NCI-H187 (cell line): ENCODE data around the gene GABRB2.
"Not testable (repeated sequence)": the region's sequence is repeated elsewhere in the genome, so short reads cannot be mapped to it uniquely, and the experiment has no call there.

ENCODE experiments used
- DNase-seq, 2 experiments: peaks; one replicate each; lab custom pipeline; 2025; lab: John Stamatoyannopoulos, UW

Gene GABRB2

GRCh38 chr5:161546470-161547301 lies at the start of gene GABRB2:
GABRB2 (minus strand) TSS chr5:161546725; CDS start chr5:161546643, 82 bp downstream.
- DNase-seq = peak; percentile 25 to 45

DNA sequence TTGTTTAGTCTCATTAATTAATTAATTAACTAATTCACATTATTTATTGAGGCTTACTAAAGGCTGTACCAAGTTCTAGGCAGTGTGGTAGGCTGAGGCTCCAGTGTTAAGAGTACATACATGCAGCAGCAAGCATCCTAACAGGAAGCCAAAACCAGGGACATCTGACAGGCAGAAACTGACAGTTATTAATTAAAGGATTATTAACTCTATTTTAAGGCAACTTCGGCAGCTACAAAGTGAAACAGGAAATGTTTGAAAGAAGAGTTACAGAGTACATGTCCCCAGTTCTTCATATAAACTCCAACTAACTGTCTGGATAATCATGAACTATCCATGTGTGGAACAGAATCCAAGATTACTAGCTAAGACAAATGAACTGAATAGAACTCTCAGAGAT lies 39.3 kb upstream of the GABRB2 start:
- DNase-seq = no peak

DNA sequence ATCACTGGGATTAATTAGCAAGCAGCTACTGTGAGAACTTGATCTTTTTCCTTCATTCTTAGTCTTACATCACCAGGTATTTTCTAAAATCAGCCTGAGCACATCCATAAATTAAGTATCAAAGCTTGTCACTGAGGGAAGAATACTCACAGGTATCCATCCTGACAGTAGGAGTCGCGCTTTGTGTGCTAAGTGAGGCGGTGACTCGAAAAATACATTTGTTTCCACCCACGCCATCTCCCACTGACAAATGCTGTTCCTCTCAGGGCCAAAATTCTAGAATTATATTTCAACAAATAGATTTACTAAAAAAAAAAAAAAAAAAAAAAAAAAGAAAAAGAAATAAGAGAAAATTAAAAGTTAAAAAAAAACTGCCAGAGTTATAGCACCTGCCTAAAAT lies 34.1 kb upstream of the GABRB2 start:
- DNase-seq = no peak

GRCh38 chr5:161572914-161573313 lies 26.4 kb upstream of the GABRB2 start:
- no peak for DNase-seq

- DNase-seq = no peak
Observed at GRCh38 chr5:161566081-161566480, 19.6 kb upstream of the GABRB2 start.

GRCh38 chr5:161562446-161562845 lies 15.9 kb upstream of the GABRB2 start:
- DNase-seq = no peak

GRCh38 chr5:161549106-161549505 lies 2.6 kb upstream of the GABRB2 start:
- no peak for DNase-seq

DNA sequence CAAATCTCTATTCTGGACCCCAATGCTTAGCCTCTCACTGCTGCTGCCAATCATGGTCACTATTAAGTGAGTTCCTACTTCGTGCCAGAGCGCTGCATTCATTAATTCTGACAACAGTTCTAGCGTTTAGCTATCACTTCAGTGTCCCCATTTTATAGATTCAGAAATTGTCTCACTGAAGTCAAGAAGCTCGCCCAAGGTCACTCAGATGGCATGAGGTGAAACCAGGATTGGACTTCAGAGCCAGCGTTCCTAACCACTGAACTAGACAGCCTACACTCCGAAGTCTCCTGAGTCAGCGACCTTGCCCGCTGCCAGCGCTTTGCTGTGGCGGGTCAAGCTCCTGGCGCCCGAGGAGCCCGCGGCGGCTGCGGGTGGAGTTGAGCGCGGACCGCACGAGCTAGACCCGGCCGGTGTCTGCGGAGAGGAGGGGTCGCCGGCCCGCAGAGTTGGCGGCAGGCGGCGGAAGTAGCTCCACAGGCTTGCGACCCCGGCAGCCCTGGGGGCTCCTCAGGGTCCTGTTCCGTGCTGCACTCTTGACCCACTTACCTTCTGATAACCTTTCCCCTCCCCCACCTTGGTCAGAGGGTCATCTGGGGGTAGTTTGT lies 2.1 kb upstream of the GABRB2 start:
- DNase-seq = peak in 1 of 2 experiments; percentile 22

GRCh38 chr5:161547738-161548486 lies 1.4 kb upstream of the GABRB2 start:
- DNase-seq = peak; percentile 18 to 33

DNA sequence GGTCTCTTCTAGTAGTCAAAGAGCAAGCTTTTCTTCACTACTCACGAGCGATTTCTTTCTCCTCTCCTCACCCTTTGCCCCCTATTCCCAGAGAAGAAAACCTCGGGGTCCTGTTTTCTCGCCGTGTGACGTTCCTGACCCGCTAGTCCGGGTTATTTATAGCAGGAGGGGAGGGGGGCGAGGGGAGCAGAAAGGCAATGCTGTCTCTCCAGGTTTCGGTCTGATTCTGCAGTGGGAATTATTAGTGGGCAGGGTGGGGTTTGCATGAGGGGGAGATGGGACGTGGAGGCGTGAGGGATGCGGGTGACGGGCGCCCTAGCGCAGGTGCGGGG lies 847 bp upstream of the GABRB2 start:
- no peak for DNase-seq

DNA sequence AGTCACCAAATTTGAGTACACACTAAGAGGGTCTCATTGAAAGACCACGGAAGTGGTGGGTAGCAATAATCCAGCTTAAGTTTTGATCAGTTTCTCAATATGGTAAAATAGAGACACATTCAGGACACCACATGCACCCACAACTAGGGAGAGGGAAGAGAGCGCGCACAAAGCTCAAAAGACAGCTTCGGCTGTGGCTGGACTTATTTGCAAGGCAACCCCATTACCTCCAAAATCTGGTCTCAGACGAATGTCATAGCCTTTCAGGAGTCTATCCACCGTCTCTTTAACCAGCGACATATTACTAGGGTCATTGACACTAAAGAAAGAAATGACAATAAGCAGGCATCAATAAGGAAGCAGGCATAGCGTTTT lies 443 bp downstream of the GABRB2 start:
- DNase-seq = no peak

- DNase-seq = no peak
Observed at GRCh38 chr5:161545344-161546094, 1.0 kb downstream of the GABRB2 start.

- DNase-seq = peak; percentile 15 to 45
Observed at GRCh38 chr5:161544350-161544765, 2.2 kb downstream of the GABRB2 start.

GRCh38 chr5:161539016-161539415 lies 7.5 kb downstream of the GABRB2 start:
- no peak for DNase-seq

DNA sequence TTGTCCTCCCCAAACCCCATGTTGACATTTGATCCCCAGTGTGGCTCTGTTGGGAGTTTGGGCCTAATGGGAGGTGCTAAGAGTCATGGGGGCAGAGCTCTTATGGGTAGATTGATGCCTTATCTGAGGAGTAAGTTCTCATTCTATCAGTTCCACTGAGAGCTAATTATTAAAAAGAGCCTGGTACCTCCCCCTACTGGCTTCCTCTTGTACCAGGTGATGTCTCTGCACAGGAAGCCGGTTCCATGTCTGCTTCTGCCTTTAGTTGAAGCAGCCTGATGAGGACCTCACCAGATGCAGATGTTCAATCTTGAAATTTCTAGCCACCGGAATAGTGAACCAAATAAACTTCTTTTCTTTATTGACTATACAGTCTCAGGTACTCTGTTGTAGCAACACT lies 10.8 kb downstream of the GABRB2 start:
- no peak for DNase-seq

DNA sequence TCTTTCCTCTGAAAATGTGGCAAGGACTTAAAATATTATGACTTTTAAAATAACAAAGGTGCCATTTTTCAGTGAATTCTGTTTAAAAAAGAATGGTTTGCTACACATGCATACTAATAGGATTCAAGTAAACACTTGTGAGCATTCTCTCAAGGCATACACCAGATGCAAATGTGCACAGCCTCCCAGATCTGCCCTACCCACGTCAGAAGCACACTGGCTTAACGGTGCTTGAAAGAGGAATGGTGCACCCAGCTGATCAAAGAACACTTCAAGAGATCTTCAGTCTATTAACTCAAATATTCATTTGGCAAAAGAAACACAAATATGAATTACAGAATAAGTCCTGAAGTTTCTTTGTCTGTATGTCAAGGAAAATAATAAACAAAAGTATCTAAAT lies 15.8 kb downstream of the GABRB2 start:
- peak; percentile 4 to 54 for DNase-seq

- DNase-seq = no peak
Observed at GRCh38 chr5:161513942-161514341, 32.6 kb downstream of the GABRB2 start.

DNA sequence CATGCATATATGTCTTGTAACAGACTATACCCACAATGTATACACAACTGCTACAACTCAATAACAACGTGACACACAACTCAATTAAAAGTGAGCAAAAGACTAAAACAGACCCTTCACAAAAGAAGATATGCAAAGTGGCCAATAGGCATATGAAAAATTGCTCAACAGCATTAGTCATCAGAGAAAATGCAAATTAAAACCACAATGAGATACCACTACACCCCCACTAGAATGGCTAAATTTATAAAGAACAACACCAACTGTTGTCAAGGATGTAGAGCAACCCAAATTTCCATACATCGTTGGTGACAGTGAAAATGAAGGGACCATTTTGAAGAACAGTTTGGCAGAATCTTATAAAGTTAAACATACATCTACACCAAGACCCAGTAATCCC lies 38.9 kb downstream of the GABRB2 start:
- no peak for DNase-seq

DNA sequence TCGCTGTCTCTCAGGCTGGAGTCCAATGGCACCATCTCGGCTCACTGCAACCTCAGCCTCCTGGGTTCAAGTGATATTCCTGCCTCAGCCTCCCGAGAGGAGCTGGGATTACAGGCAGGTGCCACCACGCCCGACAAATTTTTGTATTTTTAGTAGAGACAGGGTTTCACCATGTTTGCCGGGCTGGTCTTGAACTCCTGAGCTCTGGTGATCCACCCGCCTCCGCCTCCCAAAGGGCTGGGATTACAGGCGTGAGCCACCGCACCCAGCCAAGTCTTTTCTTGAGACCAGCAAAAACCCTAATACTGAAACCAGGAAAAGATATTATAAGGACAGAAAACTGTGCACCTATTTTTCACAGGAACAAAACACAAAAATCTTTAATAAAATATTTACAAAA lies 41.4 kb downstream of the GABRB2 start:
- DNase-seq = not testable (repeated sequence)

- no peak for DNase-seq
Observed at GRCh38 chr5:161498531-161498930, 48.0 kb downstream of the GABRB2 start.

- DNase-seq = no peak
Observed at GRCh38 chr5:161483721-161484120, 62.8 kb downstream of the GABRB2 start.

DNA sequence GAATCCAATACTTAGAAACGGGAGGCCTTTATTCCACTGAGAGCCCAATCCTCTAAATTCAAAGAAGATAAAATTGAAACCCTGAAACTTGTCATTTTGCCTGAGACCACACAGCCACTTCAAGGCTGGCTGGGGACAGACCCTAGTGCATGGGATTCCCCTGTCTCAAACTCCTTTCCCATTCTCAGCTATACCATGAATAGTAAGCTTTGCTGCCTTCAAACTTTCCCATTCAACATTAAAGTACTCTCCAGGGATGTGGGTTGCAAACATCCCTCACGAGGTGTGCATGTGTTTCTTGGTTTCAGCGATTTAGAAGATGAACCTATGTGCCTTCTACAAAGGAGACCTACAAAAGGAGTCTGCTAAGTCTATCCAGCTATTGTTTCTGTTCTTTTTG lies 64.6 kb downstream of the GABRB2 start:
- DNase-seq = no peak
